Caco-2 (cell line): ENCODE measurements around the gene FRMD4A. TPM values are rescaled to one million over a fixed set of nuclear protein-coding genes. Genes with fewer than 3 reads are reported as not detected.
"Not testable (repeated sequence)": the region's sequence is repeated elsewhere in the genome, so short reads cannot be mapped to it uniquely, and the experiment has no call there.

Experiments used
- BruUV-seq: library from RNA; stranded (reverse); fragments of 400-500 nt; replicated peaks from 2 replicates; lab custom pipeline; 2021; lab: Mats Ljungman, UMichigan
- CTCF ChIA-PET: fragments of 300-600 bp; sonication (Branson Sonifier 250); formaldehyde crosslinking; loops from one replicate; lab custom pipeline; 2022; ENCODE audit warnings: antibody characterized with exemption; lab: Charles Lee
- POLR2A ChIA-PET: fragments of 300-600 bp; sonication (Branson Sonifier 250); formaldehyde crosslinking; loops from one replicate; lab custom pipeline; 2022; ENCODE audit warnings: antibody characterized with exemption; lab: Charles Lee
- DNase-seq, 2 experiments: peaks; one replicate each; pipeline versions ENCODE4 v3.0.0 to v3.0.0-alpha.2; 2020 to 2022
- H3K27me3 ChIP-seq: replicated peaks from 2 replicates; pipeline ENCODE4 v1.6.0; 2011; ENCODE audit warnings: low read length; ENCODE audit not compliant: control insufficient read depth, insufficient read depth
- H3K36me3 ChIP-seq: 2 replicates; pipeline ENCODE4 v1.5.1; 2011; ENCODE audit warnings: low read length; ENCODE audit not compliant: control insufficient read depth, insufficient read depth
- H3K4me1 ChIP-seq: fragments of 250-450 bp; sonication (Bioruptor Pico); 2 replicates; pipeline ENCODE4 v1.5.1; 2020; ENCODE audit warnings: mild to moderate bottlenecking
- H3K4me3 ChIP-seq: 2 replicates; pipeline ENCODE4 v1.5.1; 2011; ENCODE audit warnings: low read depth, mild to moderate bottlenecking, control low read depth, low read length
- H3K9me3 ChIP-seq: fragments of 250-450 bp; sonication (Bioruptor Pico); 2 replicates; pipeline ENCODE4 v1.5.1; 2020; ENCODE audit warnings: mild to moderate bottlenecking, moderate library complexity
- H3K27ac Mint-ChIP-seq: one replicate; pipeline ENCODE4 v1.8.0; 2022; ENCODE audit warnings: mixed read lengths; ENCODE audit not compliant: unreplicated experiment
- H3K27me3 Mint-ChIP-seq: one replicate; pipeline ENCODE4 v1.8.0; 2022; ENCODE audit warnings: mixed read lengths; ENCODE audit not compliant: insufficient read depth, unreplicated experiment
- H3K36me3 Mint-ChIP-seq: one replicate; pipeline ENCODE4 v1.8.0; 2022; ENCODE audit warnings: mild to moderate bottlenecking, mixed read lengths; ENCODE audit not compliant: insufficient read depth, unreplicated experiment
- H3K4me1 Mint-ChIP-seq: one replicate; pipeline ENCODE4 v1.8.0; 2022; ENCODE audit warnings: low read depth, mixed read lengths; ENCODE audit not compliant: unreplicated experiment
- H3K4me3 Mint-ChIP-seq: one replicate; pipeline ENCODE4 v1.8.0; 2022; ENCODE audit warnings: mild to moderate bottlenecking, moderate library complexity, mixed read lengths; ENCODE audit not compliant: unreplicated experiment
- H3K9me3 Mint-ChIP-seq: one replicate; pipeline ENCODE4 v1.8.0; 2022; ENCODE audit warnings: mixed read lengths; ENCODE audit not compliant: unreplicated experiment
- CTCF ChIP-seq, 2 experiments: fragments of 200-600 bp in 1 of 2; IDR thresholded peaks; 1 replicate in 1 of 2; 2 replicates in 1 of 2; pipeline versions ENCODE4 v1.5.1 to v1.8.0; 2011 to 2022; ENCODE audit warnings: antibody characterized with exemption in 1 of 2, control low read depth in 1 of 2, inconsistent platforms in 1 of 2, low read depth in 1 of 2, low read length in 1 of 2, mild to moderate bottlenecking in 1 of 2, moderate library complexity in 1 of 2; ENCODE audit not compliant: insufficient read depth in 1 of 2, severe bottlenecking in 1 of 2, unreplicated experiment in 1 of 2
- intact Hi-C: fragments of 100-400 bp; cut with micrococcal nuclease; formaldehyde crosslinking; loops from one replicate; pipeline ENCODE4 v1.10.0; 2022; ENCODE audit not compliant: unreplicated experiment
- total RNA-seq: library from RNA; stranded (reverse); gene quantifications from 2 replicates; pipeline ENCODE4 v1.2.3, GENCODE V29; 2022

Gene FRMD4A
- total RNA-seq, 1 experiment from 2014 or later, result 52.1 TPM

GRCh38 chr10:13865758-13866491 is 464.8 kb downstream of the FRMD4A start:
- no peak for TF ChIP-seq CTCF (IDR thresholded peaks at IDR 0.05; ENCODE audit: insufficient read depth in 1 of 2, low read depth in 1 of 2, low read length in 1 of 2, severe bottlenecking in 1 of 2, unreplicated experiment in 1 of 2)
- Mint-ChIP-seq H3K4me3 (no peak overlapping the region), H3K27me3 (peaks cover 4% of the 10 kb centered on the region), H3K4me1 (peaks cover 19% of the 10 kb centered on the region), H3K36me3 (no peaks in the 10 kb centered on the region), H3K27ac (no peak overlapping the region), H3K9me3 (no peaks in the 10 kb centered on the region)
- ChIA-PET POLR2A (no interaction called here), CTCF (no interaction called here)
- intact Hi-C loops, result no loop called here
- peak in 1 of 2 experiments; percentile 57 for DNase-seq
- H3K4me1 ChIP-seq, result peaks cover 14% of the 10 kb centered on the region
- no peaks in the 10 kb centered on the region for H3K27me3 ChIP-seq
- H3K36me3 ChIP-seq, result no peaks in the 10 kb centered on the region
- no TSS peak for BruUV-seq
- H3K4me3 ChIP-seq, result no peak overlapping the region
- no peaks in the 10 kb centered on the region for H3K9me3 ChIP-seq

GRCh38 chr10:13865220-13865619 is 465.5 kb downstream of the FRMD4A start:
- not testable (repeated sequence) for H3K36me3 Mint-ChIP-seq

GRCh38 chr10:13862546-13863233 is 468.0 kb downstream of the FRMD4A start:
- Mint-ChIP-seq H3K27me3 (peaks cover 7% of the 10 kb centered on the region), H3K4me3 (no peak overlapping the region), H3K36me3 (no peaks in the 10 kb centered on the region), H3K4me1 (peaks cover 19% of the 10 kb centered on the region), H3K9me3 (no peaks in the 10 kb centered on the region), H3K27ac (no peak overlapping the region)
- Histone ChIP-seq H3K4me1 (peaks cover 14% of the 10 kb centered on the region), H3K4me3 (no peak overlapping the region), H3K27me3 (no peaks in the 10 kb centered on the region), H3K36me3 (no peaks in the 10 kb centered on the region), H3K9me3 (no peaks in the 10 kb centered on the region)
- CTCF ChIA-PET, result no interaction called here
- no peak for TF ChIP-seq CTCF (IDR thresholded peaks at IDR 0.05; ENCODE audit: insufficient read depth in 1 of 2, low read depth in 1 of 2, low read length in 1 of 2, severe bottlenecking in 1 of 2, unreplicated experiment in 1 of 2)
- POLR2A ChIA-PET, result no interaction called here
- no TSS peak for BruUV-seq
- intact Hi-C loops, result no loop called here
- no peak for DNase-seq

More at GRCh38 chr10:13865220-13865619, 465.5 kb downstream of the FRMD4A start:
- POLR2A ChIA-PET, H3K9me3 Mint-ChIP-seq, H3K4me3 Mint-ChIP-seq, intact Hi-C loops, CTCF ChIA-PET, H3K9me3 ChIP-seq, H3K4me3 ChIP-seq, H3K27me3 Mint-ChIP-seq, H3K27ac Mint-ChIP-seq, H3K36me3 ChIP-seq, BruUV-seq, H3K27me3 ChIP-seq, DNase-seq: not testable (repeated sequence)
- H3K4me1 Mint-ChIP-seq, result peaks cover 19% of the 10 kb centered on the region
- peaks cover 14% of the 10 kb centered on the region for H3K4me1 ChIP-seq
